ENCODE measurements around the gene GORASP2.

DNA sequence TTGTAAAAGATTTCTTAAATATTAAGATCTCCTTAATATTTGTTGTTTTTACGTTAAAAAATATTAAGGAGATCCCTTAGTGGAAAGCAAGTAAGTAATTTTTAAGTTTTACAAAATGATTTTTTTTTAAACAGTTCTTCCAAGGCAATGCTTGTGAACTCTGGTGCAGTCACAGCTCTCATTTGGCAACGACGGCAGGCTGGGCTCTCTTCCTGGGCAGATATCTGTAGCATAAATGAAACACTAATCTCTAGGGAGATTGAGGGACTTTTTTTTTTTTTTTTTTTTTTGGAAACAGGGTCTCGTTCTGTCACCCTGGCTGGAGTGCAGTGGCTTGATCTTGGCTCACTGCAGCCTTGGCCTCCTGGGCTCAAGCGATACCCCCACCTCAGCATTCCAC is 38.5 kb downstream of the GORASP2 start:
- TF ChIP-seq, protein P1, sequence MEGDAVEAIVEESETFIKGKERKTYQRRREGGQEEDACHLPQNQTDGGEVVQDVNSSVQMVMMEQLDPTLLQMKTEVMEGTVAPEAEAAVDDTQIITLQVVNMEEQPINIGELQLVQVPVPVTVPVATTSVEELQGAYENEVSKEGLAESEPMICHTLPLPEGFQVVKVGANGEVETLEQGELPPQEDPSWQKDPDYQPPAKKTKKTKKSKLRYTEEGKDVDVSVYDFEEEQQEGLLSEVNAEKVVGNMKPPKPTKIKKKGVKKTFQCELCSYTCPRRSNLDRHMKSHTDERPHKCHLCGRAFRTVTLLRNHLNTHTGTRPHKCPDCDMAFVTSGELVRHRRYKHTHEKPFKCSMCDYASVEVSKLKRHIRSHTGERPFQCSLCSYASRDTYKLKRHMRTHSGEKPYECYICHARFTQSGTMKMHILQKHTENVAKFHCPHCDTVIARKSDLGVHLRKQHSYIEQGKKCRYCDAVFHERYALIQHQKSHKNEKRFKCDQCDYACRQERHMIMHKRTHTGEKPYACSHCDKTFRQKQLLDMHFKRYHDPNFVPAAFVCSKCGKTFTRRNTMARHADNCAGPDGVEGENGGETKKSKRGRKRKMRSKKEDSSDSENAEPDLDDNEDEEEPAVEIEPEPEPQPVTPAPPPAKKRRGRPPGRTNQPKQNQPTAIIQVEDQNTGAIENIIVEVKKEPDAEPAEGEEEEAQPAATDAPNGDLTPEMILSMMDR (IDR thresholded peaks at IDR 0.05) = no peak
- no peak for TF ChIP-seq POLR2A (IDR thresholded peaks at IDR 0.05)

All from Peyer's patch (tissue), 4 donors.